Inflammatory macrophage treated with lipopolysaccharide for 4 hours (primary cell): ENCODE results near the gene FOXD1.
A peak's percentile ranks its signal among the peaks of the same experiment; 100 is the strongest.
"Not testable (repeated sequence)": the region's sequence is repeated elsewhere in the genome, so short reads cannot be mapped to it uniquely, and the experiment has no call there.

Experiments used
- DNase-seq: peaks from one replicate; pipeline ENCODE4 v3.0.0-alpha.2; 2020

FOXD1 gene

DNA sequence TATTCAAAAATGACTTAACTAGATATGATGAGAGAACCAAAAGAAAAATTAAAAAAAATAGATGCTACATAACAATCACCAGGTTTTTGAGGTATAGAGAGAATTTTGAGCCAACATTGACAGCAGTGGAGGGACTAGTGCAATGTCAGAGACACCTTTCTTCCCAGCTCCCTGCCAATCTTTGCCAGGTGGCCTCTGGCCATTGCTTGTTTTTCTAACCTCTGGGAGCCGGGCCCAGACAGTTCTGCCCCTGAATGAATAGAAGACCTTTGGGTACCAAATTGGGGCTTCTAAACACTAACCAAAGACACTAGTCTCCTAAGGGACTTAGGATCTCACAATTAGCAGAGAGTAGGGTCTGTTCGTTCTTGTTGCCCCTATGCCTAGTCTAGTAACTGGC, 33.4 kb downstream of the FOXD1 start:
- DNase-seq, result no peak

DNA sequence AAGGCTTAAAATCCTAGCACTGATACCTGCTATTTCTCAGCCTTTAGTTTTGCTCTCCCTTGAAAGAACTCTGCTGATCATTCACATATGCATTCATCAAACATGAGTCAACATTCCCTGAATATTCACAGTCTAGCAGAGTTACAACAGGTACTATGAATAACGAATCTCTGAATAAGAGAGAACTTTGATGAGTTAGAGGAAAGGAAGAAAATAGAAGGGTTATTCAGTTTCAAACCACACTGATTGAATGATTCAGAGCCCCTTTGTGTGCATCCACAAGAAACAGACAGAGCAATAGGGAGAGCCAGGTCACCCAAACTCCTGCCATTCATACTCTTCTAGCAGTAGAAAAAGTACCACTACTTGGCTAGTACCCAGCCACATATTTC, 36.0 kb downstream of the FOXD1 start:
- no peak for DNase-seq

DNA sequence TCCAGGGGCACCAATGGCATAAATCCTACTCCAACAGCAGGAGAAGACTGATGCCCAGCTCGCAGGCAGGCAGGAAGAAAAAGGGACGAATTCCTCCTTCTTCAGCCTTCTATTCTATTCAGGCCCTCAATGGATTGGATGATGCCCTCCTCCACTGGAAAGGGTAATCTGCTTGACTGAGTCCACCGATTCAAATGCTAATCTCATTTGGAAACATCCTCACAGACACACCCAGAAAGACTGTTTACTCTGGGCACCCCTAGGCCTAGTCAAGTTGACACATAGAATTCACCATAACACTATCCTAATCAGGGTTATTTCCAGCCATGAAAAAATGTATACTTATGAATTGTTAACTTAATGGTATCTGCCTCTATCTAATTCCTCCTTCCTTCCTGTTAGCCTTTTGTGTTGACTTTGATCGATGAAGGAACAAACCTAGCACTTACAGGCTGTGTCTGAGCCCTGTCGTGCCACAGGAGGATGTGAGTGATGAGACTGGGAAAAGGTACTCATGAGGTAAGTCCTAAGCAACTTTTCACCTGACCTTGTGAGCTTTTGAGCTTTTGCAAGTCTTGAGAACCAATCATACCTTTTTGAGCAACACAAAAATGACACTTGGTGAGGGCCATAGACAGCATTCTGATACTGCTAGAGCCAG, 36.5 kb downstream of the FOXD1 start:
- DNase-seq, result no peak

DNA sequence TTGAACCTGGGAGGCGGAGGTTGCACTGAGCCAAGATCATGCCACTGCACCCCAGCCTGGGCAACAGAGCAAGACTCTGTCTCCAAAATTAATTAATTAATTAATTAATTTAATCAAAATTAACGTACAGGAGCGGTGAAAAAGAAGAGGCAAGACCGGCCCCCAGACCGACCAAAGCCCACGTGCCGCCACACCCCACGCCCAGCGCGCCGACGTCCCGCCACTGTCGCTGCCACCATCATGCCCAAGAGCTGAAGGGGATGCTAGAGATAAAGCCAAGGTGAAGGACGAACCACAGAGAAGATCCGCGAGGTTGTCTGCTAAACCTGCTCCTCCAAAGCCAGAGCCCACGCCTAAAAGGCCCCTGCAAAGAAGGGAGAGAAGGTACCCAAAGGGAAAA, 38.6 kb downstream of the FOXD1 start:
- DNase-seq, result not testable (repeated sequence)

DNA sequence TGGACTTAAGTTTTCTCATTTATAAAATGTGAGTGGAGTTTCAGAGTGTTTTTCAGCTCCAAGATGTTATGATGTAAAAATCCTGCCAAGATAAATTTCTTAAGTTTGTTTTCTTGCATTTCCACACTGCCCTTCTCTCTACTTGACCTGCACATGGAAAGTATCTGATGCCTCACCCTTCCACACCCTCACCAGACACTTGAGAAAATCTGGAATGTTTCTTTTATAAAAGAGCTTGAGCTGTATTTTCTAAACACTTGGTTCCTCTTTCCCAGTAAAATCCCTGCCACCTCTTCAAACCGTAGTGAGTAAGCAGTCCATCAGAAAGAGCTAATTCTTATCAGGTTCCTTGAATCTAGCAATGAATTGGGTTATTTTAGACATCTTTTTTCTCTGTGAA, 42.9 kb downstream of the FOXD1 start:
- peak; percentile 4 for DNase-seq

DNA sequence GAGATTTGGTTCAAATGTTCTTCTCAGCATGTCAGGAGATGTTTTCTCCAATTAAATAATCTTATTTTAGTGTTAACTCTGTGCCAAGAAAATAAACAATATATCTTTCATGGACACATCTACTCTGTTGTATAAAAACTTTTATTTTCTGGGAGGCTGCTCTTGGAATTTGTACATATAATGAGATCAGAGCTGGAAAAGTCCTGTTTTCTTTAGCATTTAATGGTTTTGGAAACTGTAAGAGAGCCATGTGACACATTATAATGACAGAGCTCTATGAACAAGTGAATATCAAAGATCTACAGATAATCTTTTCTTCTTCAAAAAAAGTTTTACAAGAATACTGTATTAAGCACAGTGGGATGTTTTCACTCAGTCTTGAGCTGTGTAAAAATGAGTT, 48.8 kb downstream of the FOXD1 start:
- DNase-seq, result no peak
